Keratinocyte (primary cell): Measurements from ENCODE around the gene ADRB2. TPM values are rescaled to one million over a fixed set of nuclear protein-coding genes. Genes with fewer than 3 reads are reported as not detected.

Experiments
- DNase-seq: peaks from one replicate; pipeline ENCODE4 v3.0.0-alpha.2; 2011; ENCODE audit warnings: low read depth, missing footprints, low spot score
- FAIRE-seq: peaks from 2 replicates; lab custom pipeline; 2011; peaks lifted over from hg19 to GRCh38; lab: Jason Lieb, UNC
- H2AFZ ChIP-seq: 2 replicates; pipeline ENCODE4 v1.6.0; 2012; ENCODE audit warnings: low read length, control low read depth, inconsistent platforms; ENCODE audit not compliant: control insufficient read depth
- H3K27ac ChIP-seq: 2 replicates; pipeline ENCODE4 v1.5.1; 2011; ENCODE audit warnings: low read length; ENCODE audit not compliant: control insufficient read depth, insufficient read depth
- H3K27me3 ChIP-seq: 3 replicates; pipeline ENCODE4 v1.6.0; 2011; ENCODE audit warnings: low read length; ENCODE audit not compliant: control insufficient read depth, insufficient read depth; ENCODE audit errors: extremely low read depth
- H3K36me3 ChIP-seq, 2 experiments: 2 replicates in 1 of 2; 3 replicates in 1 of 2; pipeline ENCODE4 v1.5.1; 2011; ENCODE audit warnings: low read length in 2 of 2, mild to moderate bottlenecking in 1 of 2; ENCODE audit not compliant: control insufficient read depth in 2 of 2, insufficient read depth in 2 of 2; ENCODE audit errors: extremely low read depth in 1 of 2
- H3K4me1 ChIP-seq: 3 replicates; pipeline ENCODE4 v1.5.1; 2011; ENCODE audit warnings: low read length; ENCODE audit not compliant: control insufficient read depth, insufficient read depth; ENCODE audit errors: extremely low read depth
- H3K4me2 ChIP-seq: 3 replicates; pipeline ENCODE4 v1.6.0; 2011; ENCODE audit warnings: low read depth, low read length; ENCODE audit not compliant: control insufficient read depth, insufficient read depth; ENCODE audit errors: extremely low read depth
- H3K4me3 ChIP-seq, 3 experiments: fragments of 200-600 bp in 1 of 3; sonication (generic) in 1 of 3; 2 replicates in 2 of 3; 3 replicates in 1 of 3; pipeline ENCODE4 v1.5.1; 2011 to 2016; ENCODE audit warnings: low read length in 3 of 3, mild to moderate bottlenecking in 3 of 3, control low read depth in 2 of 3, inconsistent platforms in 1 of 3, low read depth in 1 of 3, mixed read lengths in 1 of 3, mixed run types in 1 of 3, moderate library complexity in 1 of 3; ENCODE audit not compliant: control insufficient read depth in 2 of 3, insufficient read depth in 2 of 3; ENCODE audit errors: extremely low read depth in 1 of 3
- H3K79me2 ChIP-seq: 2 replicates; pipeline ENCODE4 v1.6.0; 2012; ENCODE audit warnings: low read length; ENCODE audit not compliant: control insufficient read depth, insufficient read depth
- H3K9ac ChIP-seq: 3 replicates; pipeline ENCODE4 v1.6.0; 2011; ENCODE audit warnings: low read length; ENCODE audit not compliant: control insufficient read depth, insufficient read depth; ENCODE audit errors: extremely low read depth
- H3K9me1 ChIP-seq: 3 replicates; pipeline ENCODE4 v1.6.0; 2011; ENCODE audit warnings: low read length; ENCODE audit not compliant: control insufficient read depth, insufficient read depth; ENCODE audit errors: extremely low read depth
- H3K9me3 ChIP-seq: 2 replicates; pipeline ENCODE4 v1.5.1; 2012; ENCODE audit warnings: low read depth, low read length; ENCODE audit not compliant: control insufficient read depth
- H4K20me1 ChIP-seq: 3 replicates; pipeline ENCODE4 v1.6.0; 2011; ENCODE audit warnings: low read length; ENCODE audit not compliant: control insufficient read depth, insufficient read depth; ENCODE audit errors: extremely low read depth
- CTCF ChIP-seq, 3 experiments: IDR thresholded peaks in 1 of 3; conservative IDR thresholded peaks in 1 of 3; optimal IDR thresholded peaks in 1 of 3; 2 replicates in 2 of 3; 3 replicates in 1 of 3; pipeline versions ENCODE3 to v1.5.1; 2011; ENCODE audit warnings: low read length in 3 of 3, mild to moderate bottlenecking in 3 of 3, moderate library complexity in 2 of 3, control low read depth in 1 of 3, inconsistent platforms in 1 of 3; ENCODE audit not compliant: insufficient read depth in 2 of 3; ENCODE audit errors: extremely low read depth in 1 of 3
- EZH2 ChIP-seq: IDR thresholded peaks from one replicate; pipeline ENCODE4 v1.6.1; 2012; ENCODE audit warnings: inconsistent platforms, mild to moderate bottlenecking, low read length, moderate library complexity
- dilution Hi-C: fragments of 300-500 bp; cut with MboI; formaldehyde crosslinking; loops from one replicate; pipeline ENCODE4 v1.7.0; 2020; ENCODE audit warnings: low sequenced_read_pairs; ENCODE audit not compliant: extremely low pct_ligation_motif_present
- polyA plus RNA-seq, 5 experiments: library from polyadenylated mRNA; depleted of rRNA in 3 of 5; stranded (reverse) in 3 of 5; stranded (forward) in 1 of 5; unstranded in 1 of 5; fragments of >200 nt; gene quantifications; 1 replicate in 1 of 5; 2 replicates in 3 of 5; 3 replicates in 1 of 5; pipeline versions ENCODE4 v1.2.1 to v1.2.3, GENCODE V29; 2011 to 2012; ENCODE audit warnings: missing spikeins in 2 of 5, low read depth in 1 of 5, low replicate concordance in 1 of 5

ADRB2 gene
- polyA plus RNA-seq, 1 donor (not counting 4 experiments of a cell fraction or from before 2014, with no cell fraction given) = 39.7 TPM

GRCh38 chr5:148791334-148791667, 35.1 kb upstream of the ADRB2 start:
- Histone ChIP-seq H3K4me2 (peak overlapping the region; percentile 95), H3K79me2 (no peaks in the 10 kb centered on the region), H3K4me3 (peak overlapping the region in 2 of 3 experiments; percentile 56 to 68), H3K4me1 (peaks cover 32% of the 10 kb centered on the region), H3K9me1 (no peaks in the 10 kb centered on the region), H2AFZ (no peak overlapping the region), H3K27me3 (no peaks in the 10 kb centered on the region), H3K27ac (peak overlapping the region; percentile 98), H3K36me3 (no peaks in the 10 kb centered on the region), H3K9me3 (no peaks in the 10 kb centered on the region), H3K9ac (peak overlapping the region; percentile 74), H4K20me1 (no peaks in the 10 kb centered on the region)
- TF ChIP-seq EZH2 (no peak), CTCF (optimal IDR thresholded peaks at IDR 0.05 in 1 of 3, IDR thresholded peaks at IDR 0.05 in 1 of 3, conservative IDR thresholded peaks at IDR 0.05 in 1 of 3; ENCODE audit: extremely low read depth in 1 of 3, insufficient read depth in 2 of 3, low read length in 3 of 3) (no peak)
- dilution Hi-C loops = no loop called here
- DNase-seq = peak; percentile 77
- FAIRE-seq = peak; percentile 92

DNA sequence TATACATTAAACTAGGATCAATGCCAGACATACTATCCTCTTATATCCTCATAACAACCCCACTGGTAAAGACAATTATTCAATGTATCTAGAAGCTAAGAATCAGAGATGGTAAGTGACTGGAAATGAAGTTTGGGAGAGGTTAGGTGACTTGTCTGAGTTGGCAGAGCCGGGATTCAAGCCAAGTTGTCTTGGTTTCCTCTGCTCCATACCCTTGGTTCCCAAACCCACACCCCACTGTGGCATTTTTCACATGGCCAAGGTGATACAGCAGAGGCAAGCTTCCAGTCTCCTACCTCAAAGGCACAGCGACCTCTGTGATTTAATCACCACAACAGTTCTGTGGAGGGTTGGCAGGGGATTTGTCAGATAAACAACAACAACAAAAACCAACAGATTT, 34.7 kb upstream of the ADRB2 start:
- Histone ChIP-seq H3K4me1 (peaks cover 32% of the 10 kb centered on the region), H3K9me1 (no peaks in the 10 kb centered on the region), H2AFZ (peak overlapping the region; percentile 59), H3K27me3 (no peaks in the 10 kb centered on the region), H3K4me3 (no peak overlapping the region), H3K36me3 (no peaks in the 10 kb centered on the region), H3K9me3 (no peaks in the 10 kb centered on the region), H3K4me2 (peak overlapping the region; percentile 95), H3K27ac (peak overlapping the region; percentile 98), H3K79me2 (no peaks in the 10 kb centered on the region), H4K20me1 (no peaks in the 10 kb centered on the region), H3K9ac (peak overlapping the region; percentile 74)
- FAIRE-seq (peak; percentile 20), DNase-seq (peak; percentile 74)
- dilution Hi-C loops = no loop called here
- TF ChIP-seq EZH2 = no peak
- TF ChIP-seq CTCF (optimal IDR thresholded peaks at IDR 0.05 in 1 of 3, IDR thresholded peaks at IDR 0.05 in 1 of 3, conservative IDR thresholded peaks at IDR 0.05 in 1 of 3; ENCODE audit: extremely low read depth in 1 of 3, insufficient read depth in 2 of 3, low read length in 3 of 3) = no peak
